D721Med (cell line): ENCODE data around the gene MALAT1.

Experiments used
- DNase-seq: peaks from one replicate; pipeline ENCODE4 v3.0.0; 2011; ENCODE audit warnings: low spot score; ENCODE audit not compliant: insufficient read length
- FAIRE-seq: peaks from 2 replicates; lab custom pipeline; 2011; peaks lifted over from hg19 to GRCh38; lab: Jason Lieb, UNC
- CTCF ChIP-seq: IDR thresholded peaks from 2 replicates; pipeline ENCODE4 v1.5.1; 2012; ENCODE audit warnings: mild to moderate bottlenecking, control low read depth; ENCODE audit not compliant: insufficient read depth; ENCODE audit errors: missing control alignments

Gene MALAT1

GRCh38 chr11:65542738-65543390, 44.0 kb downstream of the MALAT1 start:
- DNase-seq (no peak), FAIRE-seq (no peak)
- TF ChIP-seq CTCF = no peak

- DNase-seq (no peak), FAIRE-seq (no peak)
- no peak for TF ChIP-seq CTCF
Measured at GRCh38 chr11:65545853-65546216, 47.0 kb downstream of the MALAT1 start.

GRCh38 chr11:65546217-65546958, 47.5 kb downstream of the MALAT1 start:
- FAIRE-seq = no peak
- DNase-seq = peak; percentile 68

GRCh38 chr11:65547446-65548125, 48.7 kb downstream of the MALAT1 start:
- TF ChIP-seq CTCF = no peak
- no peak for DNase-seq
- no peak for FAIRE-seq

More at GRCh38 chr11:65546217-65546958, 47.5 kb downstream of the MALAT1 start:
- TF ChIP-seq CTCF = no peak

GRCh38 chr11:65548395-65548794, 49.5 kb downstream of the MALAT1 start:
- no peak for DNase-seq
- FAIRE-seq = no peak
- TF ChIP-seq CTCF = no peak

GRCh38 chr11:65549096-65549495, 50.3 kb downstream of the MALAT1 start:
- no peak for TF ChIP-seq CTCF
- no peak for DNase-seq
- FAIRE-seq = no peak
